ENCODE results near the gene CCNY.

- TF ChIP-seq EZH2 (IDR thresholded peaks at IDR 0.05) (no peak), POLR2AphosphoS5 (IDR thresholded peaks at IDR 0.05; ENCODE audit: borderline replicate concordance, low read depth, low read length) (no peak), FOXP2 (optimal IDR thresholded peaks at IDR 0.05; ENCODE audit: control extremely low read depth, extremely low read length, insufficient read depth) (no peak)
Observed at GRCh38 chr10:35331894-35332640, 4.2 kb upstream of the CCNY start.
